Ecto neural progenitor cell (in vitro differentiated cells): ENCODE data around the gene GPAT2.
"Not testable (repeated sequence)": the region's sequence is repeated elsewhere in the genome, so short reads cannot be mapped to it uniquely, and the experiment has no call there.

Experiments used
- DNase-seq: peaks from one replicate; pipeline ENCODE4 v3.0.0-alpha.2; 2018; ENCODE audit warnings: low spot score

Gene GPAT2

DNA sequence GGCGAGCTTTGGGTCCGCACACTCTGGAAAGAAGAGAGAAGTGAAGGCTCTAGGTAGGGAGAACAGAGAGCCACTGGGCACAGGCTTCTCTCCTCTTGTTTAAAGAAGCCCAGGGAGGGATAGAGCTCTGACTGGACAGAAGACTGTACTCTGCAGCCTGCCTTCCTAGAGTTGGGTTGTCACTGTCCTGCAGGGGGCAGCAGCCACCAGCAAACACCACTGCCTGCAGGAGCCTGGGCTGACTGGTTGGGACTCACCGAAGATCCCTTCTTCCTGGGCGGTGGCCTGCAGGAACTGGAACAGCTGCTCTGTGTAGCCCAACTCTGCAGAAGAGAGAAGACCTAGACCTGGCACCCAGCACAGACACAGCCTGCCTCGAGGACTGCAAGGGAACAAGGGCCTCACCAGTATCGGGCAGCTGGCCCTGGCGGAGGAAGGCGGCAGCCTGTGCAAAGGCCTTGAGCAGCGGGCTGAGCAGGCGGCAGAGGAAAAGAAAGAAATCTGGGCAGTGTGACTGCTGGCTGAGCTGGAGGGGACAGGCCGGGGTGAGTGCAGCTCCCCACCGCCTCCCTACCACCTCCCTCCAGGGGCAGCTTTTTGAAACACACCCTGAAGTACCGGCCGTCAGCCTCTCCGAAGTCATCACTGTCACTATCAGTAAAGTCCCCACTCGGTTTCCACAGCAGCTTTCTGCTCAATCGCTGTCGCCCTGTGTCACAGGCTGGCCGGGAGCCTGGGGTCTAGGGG, 11.8 kb downstream of the GPAT2 start:
- DNase-seq: peak; percentile 89

DNA sequence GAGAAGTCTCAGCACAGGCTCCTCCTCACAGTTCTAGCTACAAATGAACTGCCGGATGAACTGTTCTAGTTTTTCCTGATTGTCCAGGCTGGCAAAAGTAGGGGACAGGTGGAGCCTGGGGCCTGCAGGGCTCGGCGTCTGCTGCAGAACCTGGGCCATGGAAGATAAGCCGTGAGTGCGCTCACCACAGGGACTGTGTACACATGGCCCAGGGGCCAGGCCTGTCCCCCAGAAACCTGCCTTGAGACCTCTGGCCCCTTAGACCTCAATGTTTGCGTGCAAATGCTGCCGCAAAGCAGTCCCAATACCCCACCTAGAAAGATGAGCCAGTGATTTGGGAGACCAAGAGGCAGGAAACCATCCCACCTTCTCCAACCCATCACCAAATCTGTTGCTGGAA, 12.6 kb downstream of the GPAT2 start:
- DNase-seq: not testable (repeated sequence)

GRCh38 chr2:96021142-96021541, 13.6 kb downstream of the GPAT2 start:
- peak; percentile 24 for DNase-seq

- DNase-seq: not testable (repeated sequence)
Observed at GRCh38 chr2:96019909-96020590, 14.7 kb downstream of the GPAT2 start.

GRCh38 chr2:96016321-96016720, 18.4 kb downstream of the GPAT2 start:
- not testable (repeated sequence) for DNase-seq

DNA sequence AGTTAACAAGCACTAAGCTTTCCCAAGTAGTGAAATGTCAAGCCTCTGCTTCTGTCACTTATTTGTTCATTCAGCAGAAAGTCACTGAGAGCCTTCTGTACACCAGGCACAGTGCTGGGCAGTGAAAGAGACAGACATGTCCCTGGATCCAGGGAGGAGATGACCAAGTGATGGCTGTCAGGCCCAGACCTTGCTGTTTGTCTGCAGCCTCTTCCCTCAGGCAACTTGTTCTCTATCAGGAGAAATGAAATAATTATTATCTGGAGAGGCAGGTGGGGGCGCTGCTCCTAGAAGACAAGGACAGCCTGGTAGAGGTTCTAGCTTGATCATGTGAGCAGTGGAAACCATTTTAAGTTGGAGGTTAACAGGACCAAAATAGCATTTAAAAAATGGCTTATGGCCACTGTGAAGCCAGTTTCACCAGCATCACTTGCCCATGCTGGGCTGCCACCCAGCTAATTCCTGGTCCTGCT, 21.9 kb downstream of the GPAT2 start:
- not testable (repeated sequence) for DNase-seq

GRCh38 chr2:96012086-96012791, 22.5 kb downstream of the GPAT2 start:
- not testable (repeated sequence) for DNase-seq

DNA sequence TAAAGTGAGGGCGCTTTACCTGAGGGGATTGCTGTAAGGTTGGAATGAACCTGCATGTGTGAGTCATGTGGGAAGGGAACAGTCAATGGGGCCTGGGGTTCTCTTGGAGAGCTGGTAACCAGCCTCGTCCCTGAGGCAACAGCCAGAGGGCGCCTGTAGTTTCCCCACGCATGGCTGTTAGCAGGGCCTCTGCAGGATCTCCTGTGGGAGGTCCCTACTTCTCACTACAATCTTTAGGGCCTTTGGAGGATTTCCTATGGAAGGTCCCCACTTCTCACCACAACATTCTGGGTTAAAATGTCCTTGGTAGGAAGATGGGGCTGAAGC, 23.6 kb downstream of the GPAT2 start:
- DNase-seq: not testable (repeated sequence)

GRCh38 chr2:96010320-96011128, 24.2 kb downstream of the GPAT2 start:
- DNase-seq: peak; percentile 96

DNA sequence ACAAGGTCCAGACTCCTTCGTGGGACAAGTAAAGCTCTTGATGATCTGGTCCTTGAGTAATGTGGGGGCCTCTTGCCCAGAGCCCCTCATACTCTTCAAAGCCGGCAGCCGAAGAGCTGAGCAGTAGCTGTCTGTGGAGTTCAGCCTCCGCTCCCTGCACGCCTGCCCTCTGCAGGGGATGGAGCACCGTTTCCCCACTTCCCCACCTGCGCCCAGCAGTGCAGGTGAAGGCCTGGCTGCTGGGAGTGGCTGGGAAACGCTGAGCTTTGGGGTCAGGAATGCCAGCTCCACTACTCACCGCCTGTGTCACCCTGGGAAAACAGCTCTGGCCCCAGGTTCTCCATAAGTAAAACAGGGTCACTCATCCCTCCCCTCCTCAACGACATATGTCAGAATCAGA, 24.9 kb downstream of the GPAT2 start:
- DNase-seq: not testable (repeated sequence)

GRCh38 chr2:96008051-96008450, 26.7 kb downstream of the GPAT2 start:
- not testable (repeated sequence) for DNase-seq

DNA sequence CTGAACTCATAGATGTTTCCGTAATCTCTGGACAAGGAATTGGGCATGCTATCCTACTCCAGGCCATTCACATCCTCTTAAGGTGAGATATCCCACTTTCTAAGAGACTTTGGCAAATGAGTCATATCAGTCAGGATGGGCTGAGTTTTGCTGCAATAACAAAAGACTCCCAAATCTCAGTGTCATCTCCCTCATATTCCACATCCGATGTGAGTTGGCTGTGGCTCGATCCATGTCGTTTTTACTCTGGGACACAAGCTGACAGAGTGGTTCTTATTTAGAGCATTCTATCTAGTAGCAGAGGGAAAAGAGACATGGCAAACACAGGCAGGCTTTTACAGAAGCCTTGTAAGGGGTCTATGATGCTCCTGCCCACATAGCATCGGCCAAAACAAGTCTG, 28.5 kb downstream of the GPAT2 start:
- not testable (repeated sequence) for DNase-seq

GRCh38 chr2:95992520-95993272, 42.0 kb downstream of the GPAT2 start:
- peak; percentile 66 for DNase-seq

DNA sequence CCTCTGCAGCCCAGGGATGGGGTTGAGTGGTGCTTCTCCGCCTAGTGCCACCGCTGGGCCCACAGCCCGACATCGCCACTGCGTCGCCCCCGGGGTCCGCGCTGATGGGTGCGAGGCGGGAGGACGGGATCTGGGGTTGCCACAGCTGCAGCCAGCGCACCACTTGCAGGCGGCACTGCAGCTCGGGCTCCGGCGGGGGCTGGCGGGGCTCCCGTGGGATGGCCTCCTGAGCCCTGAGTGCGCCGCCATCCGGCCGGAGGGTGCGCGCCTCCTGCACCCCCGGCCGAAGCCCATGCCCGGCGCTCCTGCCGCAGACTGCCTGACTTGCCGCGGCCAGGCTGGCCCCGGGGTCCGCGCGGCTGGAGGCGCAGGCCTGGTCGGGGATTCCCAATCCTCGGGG, 42.6 kb downstream of the GPAT2 start:
- not testable (repeated sequence) for DNase-seq

DNA sequence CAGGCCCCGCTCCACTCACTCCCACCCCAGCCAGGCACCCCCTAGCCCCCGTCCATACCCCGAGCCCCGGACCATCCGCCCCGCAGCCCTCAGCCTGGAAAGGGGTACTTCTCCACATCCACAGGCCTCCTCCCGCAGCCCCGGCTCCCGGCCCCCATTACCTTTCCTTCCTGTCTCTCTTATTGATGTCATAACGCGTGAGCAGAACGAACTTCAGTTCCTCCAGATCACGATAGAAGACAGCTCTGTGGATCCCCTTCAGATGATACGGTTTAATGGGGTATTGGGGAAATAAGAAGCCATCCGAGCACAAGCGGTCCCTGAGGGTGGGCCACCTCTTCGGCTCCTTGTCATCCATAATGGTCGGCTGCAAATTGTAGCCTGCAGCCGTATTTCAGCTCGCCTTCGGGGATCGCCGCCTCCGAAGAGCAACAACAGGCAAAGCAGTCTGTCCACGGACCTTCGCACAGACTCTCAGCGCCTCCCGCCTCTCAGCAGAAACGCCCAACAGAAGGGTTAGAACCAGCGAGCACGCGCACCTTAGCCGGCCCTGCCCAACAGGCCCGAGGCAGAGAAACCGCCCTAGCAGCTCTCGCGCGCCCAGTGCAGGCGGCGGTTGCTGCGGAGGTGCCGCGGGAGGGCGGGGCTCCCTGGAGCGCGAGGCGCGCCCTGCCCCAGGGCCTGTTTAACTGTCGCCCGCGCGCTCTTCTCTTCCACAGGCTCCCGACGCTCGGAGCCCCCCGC, 43.2 kb downstream of the GPAT2 start, which contains the start of gene ANKRD36C:
Gene ANKRD36C (minus strand): TSS at position 474 of the 744 bp plus-strand sequence. CDS start 116 bp downstream, at position 358.
- peak; percentile 52 for DNase-seq

- DNase-seq: not testable (repeated sequence)
Observed at GRCh38 chr2:95990884-95991283, 43.8 kb downstream of the GPAT2 start.
